Natural killer cell (primary cell): Measurements from ENCODE around the gene TPST1. TPM values are rescaled to one million over a fixed set of nuclear protein-coding genes. Genes with fewer than 3 reads are reported as not detected.

Experiments used
- ATAC-seq, 3 donors: fragments of 150-1000 bp in 2 of 3; fragments of 200-7000 bp in 1 of 3; cut with Tn5 transposase; 1 replicate in 1 of 3; 2 replicates in 2 of 3; pipeline ENCODE4 v1.10.0; 2021; ENCODE audit warnings: mild to moderate bottlenecking in 2 of 3, moderate library complexity in 2 of 3
- DNase-seq, 2 donors: peaks; one replicate each; pipeline versions ENCODE4 v3.0.0 to v3.0.0-alpha.2; 2013 to 2021; ENCODE audit warnings: mixed read lengths in 1 of 2
- H3K27ac ChIP-seq: one replicate; pipeline ENCODE4 v1.5.1; 2013; ENCODE audit warnings: mild to moderate bottlenecking, low read length
- H3K27me3 ChIP-seq: one replicate; pipeline ENCODE4 v1.6.1; 2013; ENCODE audit warnings: low read length; ENCODE audit not compliant: control insufficient read depth, insufficient read depth
- H3K36me3 ChIP-seq: one replicate; pipeline ENCODE4 v1.6.1; 2013; ENCODE audit warnings: low read length; ENCODE audit not compliant: control insufficient read depth, insufficient read depth
- H3K4me1 ChIP-seq: one replicate; pipeline ENCODE4 v1.6.1; 2013; ENCODE audit warnings: low read length; ENCODE audit not compliant: control insufficient read depth, insufficient read depth
- H3K4me3 ChIP-seq: one replicate; pipeline ENCODE4 v1.5.1; 2013; ENCODE audit warnings: low read length
- H3K9me3 ChIP-seq: one replicate; pipeline ENCODE4 v1.6.1; 2013; ENCODE audit warnings: low read length; ENCODE audit not compliant: control insufficient read depth, insufficient read depth
- H3K27ac Mint-ChIP-seq, 2 donors: one replicate each; pipeline ENCODE4 v1.8.0; 2022; ENCODE audit warnings: mild to moderate bottlenecking in 2 of 2, mixed read lengths in 2 of 2, moderate library complexity in 1 of 2
- H3K27me3 Mint-ChIP-seq, 2 donors: one replicate each; pipeline ENCODE4 v1.8.0; 2022; ENCODE audit warnings: low read depth in 2 of 2, mixed read lengths in 2 of 2
- H3K36me3 Mint-ChIP-seq: one replicate; pipeline ENCODE4 v1.8.0; 2022; ENCODE audit warnings: mixed read lengths
- H3K4me1 Mint-ChIP-seq, 2 donors: one replicate each; pipeline ENCODE4 v1.8.0; 2022; ENCODE audit warnings: mixed read lengths in 2 of 2
- H3K4me3 Mint-ChIP-seq: one replicate; pipeline ENCODE4 v1.8.0; 2022; ENCODE audit warnings: mild to moderate bottlenecking, moderate library complexity, mixed read lengths
- H3K9me3 Mint-ChIP-seq, 2 donors: one replicate each; pipeline ENCODE4 v1.8.0; 2022; ENCODE audit warnings: mixed read lengths in 2 of 2
- WGBS: methylation state at CpG from one replicate; pipeline ENCODE4 v1.1.7; 2013; ENCODE audit warnings: missing lambda C conversion rate; ENCODE audit not compliant: insufficient coverage; 5-methylcytosine and 5-hydroxymethylcytosine counted together
- intact Hi-C: fragments of 100-400 bp; cut with micrococcal nuclease; formaldehyde crosslinking; loops from one replicate; pipeline ENCODE4 v1.14.2; 2022
- total RNA-seq, 4 donors: library from RNA; stranded (reverse); fragments of 120-200 nt in 1 of 4; gene quantifications; one replicate each; pipeline versions ENCODE4 v1.2.3 to v1.2.4, GENCODE V29; 2013 to 2022
- TF ChIP-seq, protein P1 (sequence below): fragments of 200-600 bp; IDR thresholded peaks from one replicate; pipeline ENCODE4 v1.8.0; 2022; ENCODE audit warnings: antibody characterized with exemption

The TPST1 gene
- total RNA-seq, 3 donors from 2014 or later (not counting 1 experiment from before 2014, with no cell fraction given), result 10.4 to 17.3 (median 14.3) TPM

DNA sequence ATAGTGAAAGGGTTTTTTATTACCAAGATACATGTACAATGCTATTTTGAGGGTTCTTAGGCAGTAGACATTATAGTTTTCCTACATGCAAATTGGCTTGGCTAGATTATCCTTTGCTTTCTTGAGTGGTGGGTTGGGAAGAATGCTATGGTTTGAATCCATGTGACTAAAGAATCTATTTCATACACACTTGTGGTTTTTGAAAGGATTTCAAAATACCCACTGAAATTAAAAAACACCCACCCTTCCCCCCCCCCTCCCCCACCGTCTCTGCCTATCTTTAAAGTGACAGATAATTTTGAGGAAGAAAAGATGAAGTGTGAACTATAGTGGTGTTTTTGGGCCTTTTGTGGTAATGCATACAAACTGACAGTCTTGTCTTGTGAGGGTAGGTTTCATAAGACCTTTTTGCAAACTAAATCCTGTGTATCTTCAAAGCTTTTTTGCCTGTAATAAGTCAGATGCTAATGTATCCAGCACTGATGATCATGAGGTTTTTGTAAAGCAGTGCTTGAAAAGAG, 90.9 kb downstream of the TPST1 start:
- Mint-ChIP-seq H3K4me1 (peaks cover 11 to 17% of the 10 kb centered on the region in 2 donors), H3K27me3 (no peaks in the 10 kb centered on the region), H3K4me3 (peak overlapping the region; percentile 7), H3K36me3 (peaks cover 6% of the 10 kb centered on the region), H3K9me3 (peaks cover 2 to 13% of the 10 kb centered on the region in 2 donors), H3K27ac (peak overlapping the region; percentile 55 to 67)
- H3K4me1 ChIP-seq, result peaks cover 3% of the 10 kb centered on the region
- ATAC-seq, result peak; percentile 53 to 87 (median 70)
- H3K36me3 ChIP-seq, result no peaks in the 10 kb centered on the region
- WGBS, result no CpG with 5 or more reads among the region's 1 CpG
- H3K27me3 ChIP-seq, result no peaks in the 10 kb centered on the region
- intact Hi-C loops, result no loop called here
- TF ChIP-seq, protein P1, sequence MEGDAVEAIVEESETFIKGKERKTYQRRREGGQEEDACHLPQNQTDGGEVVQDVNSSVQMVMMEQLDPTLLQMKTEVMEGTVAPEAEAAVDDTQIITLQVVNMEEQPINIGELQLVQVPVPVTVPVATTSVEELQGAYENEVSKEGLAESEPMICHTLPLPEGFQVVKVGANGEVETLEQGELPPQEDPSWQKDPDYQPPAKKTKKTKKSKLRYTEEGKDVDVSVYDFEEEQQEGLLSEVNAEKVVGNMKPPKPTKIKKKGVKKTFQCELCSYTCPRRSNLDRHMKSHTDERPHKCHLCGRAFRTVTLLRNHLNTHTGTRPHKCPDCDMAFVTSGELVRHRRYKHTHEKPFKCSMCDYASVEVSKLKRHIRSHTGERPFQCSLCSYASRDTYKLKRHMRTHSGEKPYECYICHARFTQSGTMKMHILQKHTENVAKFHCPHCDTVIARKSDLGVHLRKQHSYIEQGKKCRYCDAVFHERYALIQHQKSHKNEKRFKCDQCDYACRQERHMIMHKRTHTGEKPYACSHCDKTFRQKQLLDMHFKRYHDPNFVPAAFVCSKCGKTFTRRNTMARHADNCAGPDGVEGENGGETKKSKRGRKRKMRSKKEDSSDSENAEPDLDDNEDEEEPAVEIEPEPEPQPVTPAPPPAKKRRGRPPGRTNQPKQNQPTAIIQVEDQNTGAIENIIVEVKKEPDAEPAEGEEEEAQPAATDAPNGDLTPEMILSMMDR, result no peak
- no peak overlapping the region for H3K27ac ChIP-seq
- no peak overlapping the region for H3K4me3 ChIP-seq
- no peak for DNase-seq
- no peaks in the 10 kb centered on the region for H3K9me3 ChIP-seq

DNA sequence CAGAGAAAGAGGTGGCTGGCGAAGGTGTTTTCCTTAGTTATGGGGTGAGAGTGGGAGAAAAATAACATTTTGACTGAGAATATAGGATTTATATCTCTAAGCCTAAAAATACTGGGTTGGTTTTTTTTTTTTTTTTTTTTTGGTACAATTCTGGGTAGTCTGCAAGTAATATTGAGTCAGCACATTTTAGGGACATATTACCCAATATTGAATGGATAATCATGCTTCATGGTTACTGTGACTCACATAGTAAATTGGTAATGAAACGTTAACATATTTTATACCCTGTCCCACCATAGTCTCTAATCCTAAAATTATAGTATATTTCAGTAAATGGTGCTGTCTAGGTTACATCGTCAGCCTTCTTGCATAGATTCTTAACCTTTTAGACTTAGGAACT, 91.4 kb downstream of the TPST1 start:
- no peaks in the 10 kb centered on the region for H3K9me3 ChIP-seq
- DNase-seq (no peak), ATAC-seq (peak in 1 of 3 donors; percentile 15)
- Mint-ChIP-seq H3K4me3 (peak overlapping the region; percentile 7), H3K9me3 (peaks cover 2 to 13% of the 10 kb centered on the region in 2 donors), H3K27me3 (no peaks in the 10 kb centered on the region), H3K27ac (peak overlapping the region; percentile 55 to 67), H3K4me1 (peaks cover 11 to 21% of the 10 kb centered on the region in 2 donors), H3K36me3 (peaks cover 6% of the 10 kb centered on the region)
- intact Hi-C loops, result no loop called here
- H3K27ac ChIP-seq, result no peak overlapping the region
- H3K4me3 ChIP-seq, result no peak overlapping the region
- H3K27me3 ChIP-seq, result no peaks in the 10 kb centered on the region
- TF ChIP-seq, protein P1, result no peak
- no CpG with 5 or more reads among the region's 3 CpGs for WGBS
- H3K4me1 ChIP-seq, result peaks cover 3% of the 10 kb centered on the region
- H3K36me3 ChIP-seq, result no peaks in the 10 kb centered on the region

DNA sequence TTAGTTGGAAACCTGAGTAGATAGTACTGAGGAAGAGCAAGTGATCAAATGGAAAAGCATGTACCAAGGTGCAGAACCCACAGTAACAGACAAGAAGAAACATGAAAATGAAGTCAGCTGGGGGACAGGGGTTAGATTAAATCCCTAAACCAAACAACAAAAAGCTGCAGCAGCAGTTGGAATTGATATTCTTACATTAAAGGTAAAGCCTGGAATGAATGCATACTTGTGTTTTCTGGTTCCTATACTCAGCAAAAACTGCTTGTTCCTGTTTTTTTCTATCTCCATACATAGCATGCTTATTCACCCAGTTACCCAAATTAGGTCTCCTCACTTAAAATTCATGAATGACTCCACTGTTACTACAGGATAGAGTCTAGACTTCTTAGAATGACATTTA, 92.4 kb downstream of the TPST1 start:
- Histone ChIP-seq H3K9me3 (no peaks in the 10 kb centered on the region), H3K4me3 (no peak overlapping the region), H3K27me3 (no peaks in the 10 kb centered on the region), H3K36me3 (no peaks in the 10 kb centered on the region), H3K27ac (no peak overlapping the region), H3K4me1 (peaks cover 3% of the 10 kb centered on the region)
- H3K4me1 Mint-ChIP-seq, result peaks cover 11 to 29% of the 10 kb centered on the region in 2 donors
- H3K9me3 Mint-ChIP-seq, result peaks cover 2 to 13% of the 10 kb centered on the region in 2 donors
- TF ChIP-seq, protein P1, result no peak
- DNase-seq, result no peak
- intact Hi-C loops, result no loop called here
- H3K27ac Mint-ChIP-seq, result no peak overlapping the region
- ATAC-seq, result no peak
- H3K27me3 Mint-ChIP-seq, result no peaks in the 10 kb centered on the region
- peaks cover 6% of the 10 kb centered on the region for H3K36me3 Mint-ChIP-seq
- no peak overlapping the region for H3K4me3 Mint-ChIP-seq

DNA sequence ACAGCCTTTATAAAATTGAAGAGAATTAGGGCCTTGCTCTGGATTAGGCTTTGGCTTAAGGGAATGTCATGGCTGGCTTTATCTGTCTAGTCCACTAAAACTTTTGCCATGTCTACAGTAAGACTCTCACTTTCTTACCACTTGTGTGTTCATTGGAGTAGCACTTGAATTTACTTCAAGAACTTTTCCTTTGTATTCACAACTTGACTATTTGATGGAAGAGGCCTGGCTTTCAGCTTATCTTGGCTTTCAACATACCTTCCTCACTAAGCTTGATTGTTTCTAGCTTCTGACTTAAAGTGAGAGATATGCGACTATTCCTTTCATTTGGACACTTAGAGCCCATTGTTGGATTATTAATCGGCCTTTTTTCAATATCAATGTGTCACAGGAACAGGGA, 96.1 kb downstream of the TPST1 start:
- Mint-ChIP-seq H3K4me1 (peaks cover 4 to 22% of the 10 kb centered on the region in 2 donors), H3K9me3 (peaks cover 2 to 13% of the 10 kb centered on the region in 2 donors), H3K27ac (peak overlapping the region in 1 of 2 donors; percentile 16), H3K27me3 (no peaks in the 10 kb centered on the region), H3K36me3 (peaks cover 6% of the 10 kb centered on the region), H3K4me3 (no peak overlapping the region)
- Histone ChIP-seq H3K4me3 (no peak overlapping the region), H3K27ac (no peak overlapping the region), H3K27me3 (no peaks in the 10 kb centered on the region), H3K9me3 (no peaks in the 10 kb centered on the region), H3K36me3 (no peaks in the 10 kb centered on the region), H3K4me1 (no peaks in the 10 kb centered on the region)
- TF ChIP-seq, protein P1, result no peak
- 96% methylated on average over 2 of the region's 2 CpGs for WGBS
- DNase-seq, result no peak
- intact Hi-C loops, result no loop called here
- ATAC-seq, result no peak
